ENCODE data around the gene POLR2J3. TPM values are rescaled to one million over a fixed set of nuclear protein-coding genes. Genes with fewer than 3 reads are reported as not detected.
"Not testable (repeated sequence)": the region's sequence is repeated elsewhere in the genome, so short reads cannot be mapped to it uniquely, and the experiment has no call there.

The POLR2J3 gene
- polyA plus RNA-seq (ENCODE audit: insufficient read length in 4 of 4), result 100 to 1,000 TPM in 1 of 4 donors, 10 to 100 TPM in 3; 54.2 to 106 (median 76.6) TPM

DNA sequence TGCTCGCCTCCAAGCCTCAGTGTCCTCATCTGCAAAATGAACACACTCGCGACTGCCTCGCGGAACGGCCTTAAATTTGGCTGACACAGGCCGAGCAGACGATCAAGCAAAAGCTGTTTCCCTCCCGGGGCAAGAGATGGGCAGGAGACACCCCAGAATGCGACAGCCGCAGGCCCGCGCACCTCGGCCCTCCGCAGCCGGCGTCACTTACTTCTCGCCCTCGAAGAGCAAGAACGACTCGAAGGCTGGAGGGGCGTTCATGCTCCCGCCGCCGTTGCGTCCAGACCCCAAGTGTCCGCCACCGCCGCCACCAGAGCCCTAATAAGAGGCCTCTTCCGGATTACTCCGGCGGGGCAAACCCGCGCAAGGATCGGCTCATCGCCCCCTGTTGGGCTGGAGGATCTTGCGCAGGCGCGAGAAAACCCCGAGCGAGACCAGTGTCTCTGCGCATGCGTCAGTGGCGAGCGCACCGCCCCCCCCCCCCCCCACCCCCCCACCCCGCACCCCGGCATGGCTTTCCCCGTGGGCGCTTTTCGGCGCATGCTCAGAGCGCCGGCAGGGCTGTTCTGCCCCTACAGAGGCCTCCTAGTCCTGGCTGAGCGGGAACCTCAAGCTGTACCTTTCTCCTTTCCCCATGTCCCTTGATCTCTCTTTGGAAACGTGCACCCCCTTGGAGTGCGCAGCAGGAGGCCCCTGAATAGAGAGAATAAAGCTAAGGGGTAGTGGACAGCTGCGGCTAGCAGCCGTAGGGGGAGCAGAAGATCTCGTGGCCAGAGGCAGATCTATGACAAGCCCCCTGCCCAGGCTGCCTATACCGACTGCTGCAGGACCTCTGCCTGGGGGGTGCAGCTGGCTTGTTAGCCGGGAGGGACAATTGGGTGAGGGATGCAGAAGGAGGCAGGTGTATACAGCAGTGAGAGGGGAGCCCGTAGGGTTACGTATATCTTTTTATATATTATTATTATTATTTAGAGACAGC lies at the start of gene POLR2J3:
POLR2J3 (minus strand) TSS at position 323 of the 979 bp plus-strand sequence; CDS start at position 261, 62 bp downstream.
- peak; percentile 41 to 85 (median 76) for DNase-seq (ENCODE audit: low read depth in 4 of 4, low spot score in 3 of 4)

DNA sequence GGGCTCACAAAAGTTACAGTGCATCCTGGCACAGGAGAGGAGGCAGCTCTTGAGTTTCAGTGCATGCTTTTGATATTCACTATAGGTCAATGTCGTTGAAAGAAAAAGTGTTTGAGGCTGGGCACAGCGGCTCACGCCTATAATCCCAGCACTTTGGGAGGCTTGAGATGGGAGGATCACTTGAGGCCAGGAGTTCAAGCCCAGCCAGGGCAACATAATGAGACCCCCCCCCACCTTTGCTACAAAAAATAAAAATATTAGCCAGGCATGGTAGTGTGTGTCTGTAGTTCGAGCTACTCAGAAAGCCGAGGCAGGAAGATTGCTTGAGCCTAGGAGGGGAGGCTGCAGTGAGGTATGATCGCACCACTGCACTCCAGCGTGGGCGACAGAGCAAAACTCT lies 45.7 kb upstream of the POLR2J3 start:
- not testable (repeated sequence) for DNase-seq (ENCODE audit: low read depth in 4 of 4, low spot score in 3 of 4)

DNA sequence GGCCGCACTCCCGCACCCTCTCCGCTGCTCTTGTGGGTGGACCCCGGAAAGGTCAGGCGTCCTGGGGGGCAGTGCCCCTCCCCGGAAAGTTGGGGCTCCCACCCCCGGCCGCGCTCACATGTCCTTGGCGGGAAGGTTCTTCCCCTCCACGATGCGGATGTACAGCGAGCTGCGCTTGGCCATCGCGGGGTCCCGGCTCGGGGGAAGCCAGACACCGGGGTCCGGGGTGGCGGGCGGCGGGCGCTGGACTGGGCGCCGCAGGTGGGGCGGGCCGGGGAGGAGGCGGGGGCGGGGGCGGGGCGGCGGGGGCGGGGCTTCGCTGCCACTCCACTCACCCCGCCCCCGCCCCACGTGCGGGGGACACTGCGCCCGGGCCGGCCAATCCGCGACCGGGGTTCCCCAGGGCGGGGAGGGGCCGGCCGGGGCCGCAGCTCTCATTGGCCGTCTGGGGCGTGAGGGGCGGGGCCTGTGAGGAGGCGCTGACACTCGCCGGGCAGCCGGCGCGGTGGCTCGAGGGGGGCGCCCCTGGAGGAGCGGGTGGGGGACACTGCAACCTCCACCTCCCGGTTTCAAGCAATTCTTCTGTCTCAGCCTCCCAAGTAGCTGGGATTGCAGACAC lies 44.2 kb upstream of the POLR2J3 start, which contains the start of gene RASA4:
RASA4 (minus strand) TSS at position 250 of the 619 bp plus-strand sequence; CDS start at position 183, 67 bp downstream.
- DNase-seq (ENCODE audit: low read depth in 4 of 4, low spot score in 3 of 4), result peak in 1 of 4 donors; percentile 1

DNA sequence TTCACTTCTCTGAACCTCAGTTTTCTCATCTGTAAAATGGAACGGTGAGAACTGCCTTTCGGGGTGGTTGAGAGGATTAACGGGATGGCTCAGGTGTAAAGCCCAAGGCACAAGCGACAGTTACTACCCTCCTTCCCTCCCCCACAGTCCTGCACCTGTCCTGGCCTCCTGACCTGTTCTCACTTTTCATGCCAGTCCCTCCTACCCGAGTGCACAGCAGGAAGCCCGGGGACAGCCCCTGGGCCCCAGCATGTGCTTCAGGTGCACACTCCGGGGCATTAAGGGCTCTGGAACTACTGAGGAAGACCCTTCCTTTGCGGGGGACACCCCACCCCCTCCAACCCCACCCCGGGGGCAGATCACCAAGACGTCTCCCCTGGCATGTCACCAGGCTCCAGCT lies 43.5 kb upstream of the POLR2J3 start:
- DNase-seq (ENCODE audit: low read depth in 4 of 4, low spot score in 3 of 4), result not testable (repeated sequence)

DNA sequence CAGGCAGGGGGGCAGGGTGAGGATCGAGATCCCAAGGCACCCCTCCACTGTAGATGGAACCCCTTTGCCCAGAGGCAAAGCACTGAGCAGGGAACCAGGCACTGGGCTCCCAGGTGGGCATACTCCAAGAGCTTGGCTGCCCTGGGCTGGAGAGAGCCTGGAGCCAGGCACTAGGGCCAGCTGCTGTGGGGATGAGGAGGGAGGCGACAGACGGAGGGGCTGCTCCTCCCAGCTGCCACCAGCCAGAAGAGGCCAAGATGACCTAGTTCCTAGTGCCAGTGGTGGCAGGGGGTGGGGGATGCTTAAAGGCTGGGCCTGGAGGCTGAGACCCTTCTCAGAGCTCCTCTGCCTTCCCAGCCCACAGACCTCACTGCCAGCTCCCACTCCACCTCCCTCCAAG lies 42.5 kb upstream of the POLR2J3 start:
- DNase-seq (ENCODE audit: low read depth in 4 of 4, low spot score in 3 of 4), result not testable (repeated sequence)

DNA sequence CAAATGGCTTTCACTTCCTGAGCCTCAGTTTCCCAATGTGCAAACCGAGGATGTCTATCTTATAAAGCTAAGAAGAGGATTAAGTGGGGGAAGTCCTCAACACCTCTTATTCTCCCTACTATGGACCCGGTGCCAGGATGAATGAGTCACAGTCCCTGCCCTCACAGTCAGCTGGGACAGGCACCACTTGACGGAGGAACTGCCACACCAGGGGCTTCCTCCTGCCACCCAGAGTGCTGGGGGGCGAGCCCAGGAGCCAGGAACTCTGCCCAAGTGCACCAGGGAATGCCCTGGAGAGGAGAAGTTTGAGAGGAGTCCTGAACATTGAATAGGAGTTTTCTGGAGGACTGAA lies 41.9 kb upstream of the POLR2J3 start:
- DNase-seq (ENCODE audit: low read depth in 4 of 4, low spot score in 3 of 4), result not testable (repeated sequence)

DNA sequence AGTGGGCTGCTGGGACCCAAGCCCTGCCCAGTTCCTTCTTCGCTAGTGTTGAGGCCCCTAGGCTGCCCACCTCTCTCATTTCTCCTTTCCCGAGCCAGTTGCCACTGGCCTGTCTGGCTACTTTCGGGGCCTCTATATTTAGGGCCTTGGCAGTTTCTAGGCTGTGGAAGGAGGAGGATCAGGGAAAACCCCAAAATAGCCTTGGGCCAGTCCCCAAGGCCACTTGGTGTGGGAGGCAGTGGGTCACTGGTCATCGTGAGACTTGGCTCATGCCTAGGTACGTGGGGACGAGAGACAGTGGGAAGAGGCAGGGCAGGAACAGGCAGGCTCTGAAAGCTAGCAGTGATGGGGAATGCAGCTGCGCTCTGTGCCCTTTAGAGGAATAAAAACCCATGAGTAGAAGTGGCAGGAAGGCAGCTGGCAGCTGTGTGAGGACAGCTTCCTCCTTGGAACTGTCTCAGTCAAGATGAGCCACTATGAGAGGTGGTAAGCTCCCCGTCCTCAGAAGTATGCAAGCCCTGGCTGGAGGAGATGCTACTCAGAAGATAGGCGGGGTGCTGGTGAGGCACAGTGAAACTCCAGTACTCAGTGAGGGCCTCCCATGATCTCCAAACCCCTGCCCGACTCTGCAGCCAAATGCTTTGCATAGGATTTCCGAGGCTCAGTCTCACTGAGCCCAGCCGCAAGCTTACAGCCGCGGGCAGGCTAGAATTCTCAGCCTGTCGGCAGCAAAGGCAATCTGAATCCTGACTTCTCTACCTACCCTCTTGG lies 41.4 kb upstream of the POLR2J3 start:
- not testable (repeated sequence) for DNase-seq (ENCODE audit: low read depth in 4 of 4, low spot score in 3 of 4)

DNA sequence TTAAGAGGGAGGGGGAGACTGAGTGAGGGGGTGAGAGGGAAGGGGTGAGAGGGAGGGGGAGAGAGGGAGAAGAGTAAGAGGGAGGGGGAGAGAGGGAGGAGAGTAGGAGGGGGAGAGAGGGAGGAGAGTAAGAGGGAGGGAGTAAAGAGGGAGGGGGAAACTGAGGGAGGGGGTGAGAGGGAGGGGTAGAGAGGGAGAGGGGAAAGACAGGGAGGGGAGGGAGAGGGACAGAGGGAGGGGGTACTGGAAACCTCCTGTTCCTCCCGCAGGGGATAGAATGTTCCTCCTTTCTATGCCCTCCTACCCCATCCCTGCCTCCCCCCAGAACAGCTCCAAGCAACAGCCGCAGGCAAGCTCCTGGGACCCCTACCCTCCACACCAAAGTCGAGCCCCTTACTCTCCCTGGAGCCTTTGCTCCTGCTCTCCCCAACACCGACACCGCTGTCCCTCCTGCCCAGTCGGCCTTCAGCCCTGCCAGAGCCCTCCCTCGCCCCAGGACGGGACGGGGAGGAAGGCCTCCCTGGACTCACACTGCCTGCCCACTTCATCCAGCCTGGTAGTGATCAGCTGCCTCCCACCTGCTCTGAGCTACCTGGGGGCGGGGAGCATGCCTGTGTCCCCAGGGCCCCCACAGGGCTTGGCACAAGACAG lies 39.4 kb upstream of the POLR2J3 start:
- DNase-seq (ENCODE audit: low read depth in 4 of 4, low spot score in 3 of 4), result peak in 1 of 4 donors; percentile 2

DNA sequence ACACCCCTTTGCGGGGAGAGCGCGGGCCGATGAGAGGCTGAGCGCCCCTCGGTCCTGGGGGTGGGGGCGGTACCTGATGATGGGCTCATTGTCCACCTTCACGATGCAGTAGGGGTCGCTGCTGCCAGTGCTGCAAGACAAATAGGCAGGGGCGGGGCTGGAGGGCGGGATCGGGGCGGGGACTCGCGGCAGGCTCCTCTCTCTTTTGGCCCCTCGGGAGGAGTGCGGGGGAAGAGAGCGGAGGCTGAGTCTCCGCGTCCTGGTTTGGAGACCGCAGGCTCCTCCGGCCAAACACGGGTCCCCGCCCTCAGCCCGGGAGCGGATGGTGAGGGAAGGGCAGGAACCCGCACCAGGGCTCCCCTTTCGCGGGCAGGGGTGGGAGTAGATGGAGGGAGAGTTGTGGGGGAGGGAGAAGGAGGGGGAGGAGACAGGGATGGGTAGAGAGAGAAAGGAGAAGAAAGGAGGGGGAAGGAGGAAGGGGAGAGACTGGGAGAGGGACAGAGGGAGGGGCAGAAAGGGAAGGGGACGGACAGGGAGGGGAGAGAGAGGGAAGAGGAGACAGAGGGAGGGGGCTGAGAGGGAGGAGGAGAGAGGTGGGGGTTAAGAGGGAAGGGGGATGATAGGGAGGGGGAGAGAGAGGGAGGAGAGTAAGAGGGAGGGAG lies 38.8 kb upstream of the POLR2J3 start:
- DNase-seq (ENCODE audit: low read depth in 4 of 4, low spot score in 3 of 4), result not testable (repeated sequence)

DNA sequence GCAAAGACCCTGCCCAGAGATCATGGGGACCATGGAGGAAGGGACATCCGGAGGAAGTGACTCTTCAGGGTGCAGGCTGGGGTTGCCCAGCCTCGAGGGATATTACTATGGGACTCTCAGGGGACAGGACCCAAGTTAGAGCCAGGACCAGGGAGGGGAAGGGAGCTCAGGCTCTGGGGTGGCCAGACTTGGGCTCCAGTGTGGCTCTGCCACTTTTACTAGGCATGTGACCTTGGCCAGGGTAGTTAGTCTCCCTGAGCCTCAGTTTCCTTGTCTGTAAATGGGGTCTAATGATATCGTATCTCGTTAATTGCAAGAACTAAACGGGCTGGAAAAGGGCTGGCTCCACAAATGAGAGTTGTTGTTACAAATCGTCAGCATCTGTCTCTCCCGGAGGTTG lies 38.1 kb upstream of the POLR2J3 start:
- not testable (repeated sequence) for DNase-seq (ENCODE audit: low read depth in 4 of 4, low spot score in 3 of 4)

DNA sequence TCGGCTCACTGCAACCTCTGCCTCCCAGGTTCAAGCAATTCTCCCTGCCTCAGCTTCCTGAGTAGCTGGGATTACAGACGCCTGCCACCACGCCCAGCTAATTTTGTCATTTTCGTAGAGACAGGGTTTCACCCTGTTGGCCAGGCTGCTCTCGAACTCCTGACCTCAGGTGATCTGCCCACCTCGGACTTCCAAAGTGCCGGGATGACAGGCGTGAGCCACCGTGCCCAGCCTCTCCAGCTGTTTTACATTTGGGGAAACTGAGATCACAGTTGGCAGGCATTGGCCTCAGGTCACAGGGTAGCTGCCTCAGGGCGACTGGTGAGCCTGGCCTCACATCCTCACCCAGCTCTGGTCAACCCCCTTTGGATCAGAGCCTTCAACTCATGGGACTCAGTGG lies 37.4 kb upstream of the POLR2J3 start:
- not testable (repeated sequence) for DNase-seq (ENCODE audit: low read depth in 4 of 4, low spot score in 3 of 4)

DNA sequence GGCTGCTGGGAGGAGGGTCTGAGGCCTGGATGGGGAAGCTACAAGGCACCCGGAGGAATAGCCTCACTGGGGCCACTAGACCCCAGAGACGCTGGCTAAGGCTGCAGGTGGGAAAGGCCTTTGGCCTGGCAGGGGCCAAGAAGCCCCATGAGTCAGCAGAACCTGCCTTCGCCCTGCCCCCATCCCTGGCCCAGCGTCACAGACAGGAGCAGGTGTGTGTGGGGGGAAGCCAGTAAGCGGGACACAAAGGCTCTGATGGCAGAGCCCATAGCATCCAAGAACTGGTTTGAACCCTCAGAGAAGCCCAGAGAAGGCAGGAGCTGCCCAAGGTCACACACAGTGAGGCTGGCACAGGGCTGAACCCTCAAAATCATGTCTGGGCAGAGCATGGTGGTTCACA lies 34.5 kb upstream of the POLR2J3 start:
- not testable (repeated sequence) for DNase-seq (ENCODE audit: low read depth in 4 of 4, low spot score in 3 of 4)

DNA sequence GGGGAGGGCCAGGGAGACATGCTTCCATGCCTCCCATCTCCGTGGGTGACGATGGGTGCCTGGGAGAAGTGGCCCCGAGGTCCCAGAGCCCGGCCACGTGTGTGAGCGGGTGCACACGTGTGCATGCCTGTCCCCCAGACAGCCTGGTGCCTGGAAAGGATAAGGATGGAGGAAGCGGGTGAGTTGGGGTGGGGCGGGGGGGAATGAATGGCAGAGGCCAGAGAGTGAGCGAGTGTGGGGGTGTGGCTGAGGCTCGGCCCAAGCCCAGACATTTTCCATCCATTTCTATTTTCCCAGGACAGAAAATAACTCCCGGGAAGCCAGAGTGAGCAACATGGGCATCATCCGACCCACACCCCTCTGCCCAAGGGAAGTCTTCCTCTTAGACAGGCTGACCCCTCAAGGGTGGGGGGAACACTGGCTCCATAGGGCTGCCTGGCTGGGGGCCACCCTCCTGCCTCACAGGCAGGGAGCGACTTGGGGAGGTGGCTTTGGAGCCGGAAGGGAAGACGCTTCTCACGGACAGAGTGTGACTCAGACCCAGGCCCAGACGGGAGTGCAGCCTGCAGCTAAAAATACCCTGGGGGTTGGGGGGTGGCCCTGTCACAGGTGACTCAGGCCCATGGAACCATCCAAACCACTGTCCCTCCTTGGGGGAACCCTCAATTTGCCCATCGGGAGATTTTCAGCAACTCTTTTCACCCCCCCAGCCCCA lies 32.2 kb upstream of the POLR2J3 start:
- not testable (repeated sequence) for DNase-seq (ENCODE audit: low read depth in 4 of 4, low spot score in 3 of 4)

DNA sequence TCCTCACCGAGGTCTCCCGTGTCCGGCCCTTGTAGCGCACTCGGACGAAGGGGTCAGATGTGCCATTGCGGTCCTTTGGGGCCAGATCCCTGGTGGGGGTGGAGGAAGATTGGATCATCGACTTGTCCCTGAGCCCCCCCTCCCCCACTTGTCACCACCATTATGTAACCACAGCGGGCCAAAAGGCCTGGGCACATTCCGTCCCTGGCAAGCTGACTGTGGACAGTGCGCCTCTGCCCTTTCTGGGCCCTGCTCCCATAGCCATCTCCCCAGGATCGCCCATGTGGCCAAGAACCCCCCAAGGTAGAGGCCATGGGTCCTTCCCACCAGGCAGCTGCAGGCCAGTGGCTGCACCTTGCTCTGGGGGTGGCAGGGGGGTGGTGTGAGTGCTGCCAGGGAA lies 29.9 kb upstream of the POLR2J3 start:
- DNase-seq (ENCODE audit: low read depth in 4 of 4, low spot score in 3 of 4), result not testable (repeated sequence)

DNA sequence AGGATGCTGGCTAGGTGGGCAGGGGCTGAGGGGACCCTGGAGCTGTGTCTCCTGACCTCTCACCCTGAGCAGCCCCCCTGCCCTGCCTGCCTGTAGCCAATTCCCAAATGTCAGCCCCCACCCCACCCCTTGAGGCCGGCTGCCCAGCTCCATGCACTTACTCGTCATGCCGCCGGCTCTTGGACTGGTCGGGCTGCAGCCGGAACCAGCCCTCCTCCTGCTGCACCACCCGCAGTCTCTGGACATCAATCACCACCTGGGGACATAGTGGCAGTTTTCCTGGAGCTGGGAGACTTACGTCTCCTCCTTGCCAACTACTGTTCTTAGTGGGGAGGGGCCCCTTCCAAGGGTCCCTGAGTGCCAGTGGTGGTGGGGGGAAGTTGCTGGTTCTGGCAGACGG lies 27.3 kb upstream of the POLR2J3 start:
- DNase-seq (ENCODE audit: low read depth in 4 of 4, low spot score in 3 of 4), result not testable (repeated sequence)

DNA sequence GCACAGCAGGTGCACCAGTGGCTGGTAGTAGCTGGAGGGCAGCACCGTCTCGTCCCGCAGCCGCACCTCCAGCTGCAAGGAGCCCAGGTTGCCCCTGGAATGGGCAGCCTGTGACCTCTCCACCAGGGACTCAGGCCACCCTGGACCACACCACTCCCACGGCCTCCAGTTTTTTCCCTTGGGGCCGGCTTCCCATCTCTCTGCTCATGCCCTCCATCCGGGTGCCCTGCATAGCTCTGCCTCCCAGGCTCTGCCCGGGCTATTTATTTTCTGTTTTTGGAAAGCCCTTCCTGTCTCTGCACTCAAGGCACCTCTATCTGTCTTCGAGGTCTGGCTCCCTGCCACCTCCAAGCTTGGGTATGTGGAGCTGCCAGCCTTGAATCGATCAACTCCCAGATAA lies 23.7 kb upstream of the POLR2J3 start:
- DNase-seq (ENCODE audit: low read depth in 4 of 4, low spot score in 3 of 4), result not testable (repeated sequence)

DNA sequence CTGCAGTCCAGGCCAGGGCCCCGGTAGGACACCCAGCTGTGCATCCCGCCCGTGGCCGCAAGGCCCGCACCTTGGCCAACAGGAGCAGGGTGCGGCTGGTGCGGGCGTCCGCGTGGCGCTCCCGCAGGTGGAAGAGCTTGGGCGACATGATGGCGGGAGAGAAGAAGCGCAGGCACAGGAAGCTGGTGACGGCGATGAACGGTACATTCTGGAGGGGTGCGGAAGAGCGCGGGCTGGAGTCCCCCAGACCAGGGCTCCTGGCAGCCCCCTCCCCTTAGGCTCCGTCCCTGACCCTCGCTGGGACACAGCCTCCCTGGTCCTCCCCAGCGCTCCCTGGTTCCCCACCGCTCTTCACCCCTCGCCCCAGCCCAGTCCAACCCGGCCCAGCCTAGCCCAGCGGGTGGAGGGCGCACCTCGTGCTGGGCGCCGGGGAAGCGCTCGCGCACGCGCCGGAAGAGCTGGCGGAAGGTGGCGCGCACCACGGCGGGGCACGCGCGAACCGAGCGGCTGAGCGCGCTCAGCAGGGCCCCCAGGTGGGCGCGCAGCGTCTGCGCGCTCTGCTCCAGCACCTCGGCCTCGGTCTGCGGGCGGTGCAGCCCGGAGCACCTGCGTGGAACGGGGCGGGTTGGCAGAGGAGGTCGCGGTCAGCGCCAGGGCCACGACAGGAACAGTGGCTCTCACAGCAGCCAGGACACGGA lies 21.4 kb upstream of the POLR2J3 start:
- DNase-seq (ENCODE audit: low read depth in 4 of 4, low spot score in 3 of 4), result not testable (repeated sequence)

DNA sequence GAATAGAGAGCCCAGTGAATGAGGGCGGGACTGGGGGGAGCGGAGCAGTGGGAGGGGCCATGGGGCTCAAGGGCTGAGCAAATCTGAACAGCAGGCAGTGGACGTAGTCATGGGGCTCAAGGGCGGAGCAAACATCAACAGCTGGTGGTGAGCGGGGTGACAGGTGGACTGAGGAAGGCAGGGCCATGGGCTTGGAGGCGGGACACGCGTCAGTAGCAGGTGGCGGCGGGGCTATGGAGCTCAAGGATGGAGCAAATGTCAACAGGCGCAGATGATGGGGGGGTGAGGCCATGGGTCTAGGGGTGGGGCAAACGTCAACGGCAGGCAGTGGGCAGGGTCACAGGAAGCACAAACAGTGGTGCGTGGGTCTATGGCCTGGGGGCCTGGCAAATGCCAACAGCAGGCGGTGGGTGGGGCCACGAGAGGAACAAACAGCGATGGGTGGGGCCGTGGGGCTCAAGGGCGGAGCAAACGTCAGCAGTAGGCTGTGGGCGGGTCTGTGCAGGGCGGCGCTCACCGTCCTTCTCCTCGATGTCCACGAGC lies 20.2 kb upstream of the POLR2J3 start:
- DNase-seq (ENCODE audit: low read depth in 4 of 4, low spot score in 3 of 4), result not testable (repeated sequence)

Measured in left renal pelvis (tissue), 4 donors.